ENCODE measurements around the gene PIR. TPM values are rescaled to one million over a fixed set of nuclear protein-coding genes. Genes with fewer than 3 reads are reported as not detected.

PIR gene
- total RNA-seq, 1 donor from 2014 or later = 23.6 TPM

DNA sequence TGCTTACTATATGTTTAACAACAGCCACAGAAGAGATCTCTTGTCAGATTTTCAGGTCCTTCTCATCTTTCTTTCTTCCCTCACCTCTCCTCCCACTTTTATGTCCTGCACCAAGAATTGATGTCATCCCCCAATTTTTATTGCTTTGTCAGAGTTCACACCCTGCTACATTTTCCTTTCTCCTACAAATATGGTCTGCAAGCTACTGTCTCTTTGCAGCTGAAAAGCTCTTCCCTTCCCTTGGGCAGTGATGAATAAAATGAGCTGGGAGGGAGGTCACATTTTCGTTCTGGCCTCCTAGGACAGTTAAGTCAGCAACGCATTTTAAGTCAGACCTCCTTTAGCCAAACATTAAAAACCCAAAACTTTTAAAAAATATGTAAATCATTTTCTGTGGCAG lies 82.2 kb downstream of the PIR start:
- Mint-ChIP-seq H3K27ac (no peak overlapping the region), H3K9me3 (no peaks in the 10 kb centered on the region)
- DNase-seq (ENCODE audit: extremely low spot score, unreplicated experiment) = no peak

DNA sequence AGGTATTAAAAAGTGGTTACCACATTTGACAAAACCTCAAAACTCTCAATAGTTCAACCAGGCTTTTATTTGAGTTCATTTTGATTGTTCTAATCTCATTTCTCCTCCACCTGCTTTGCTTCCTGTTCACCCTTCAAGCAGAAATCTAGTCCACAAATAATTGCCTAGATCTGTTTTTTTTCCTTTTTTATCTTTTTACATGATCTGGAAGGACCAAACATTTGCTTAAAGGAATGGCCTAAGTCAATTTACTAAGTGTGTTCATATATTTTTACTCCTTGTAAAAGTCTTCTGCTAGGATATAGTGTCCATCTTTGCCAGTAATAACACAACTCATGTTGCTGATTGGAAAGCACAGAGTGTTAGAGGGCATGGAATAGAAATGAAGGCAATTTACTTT lies 82.7 kb downstream of the PIR start:
- Mint-ChIP-seq H3K4me1 (ENCODE audit: unreplicated experiment) (peaks cover 17% of the 10 kb centered on the region), H3K36me3 (peaks cover 12% of the 10 kb centered on the region), H3K4me3 (no peak overlapping the region), H3K27ac (no peak overlapping the region), H3K27me3 (no peaks in the 10 kb centered on the region), H3K9me3 (no peaks in the 10 kb centered on the region)
- no peak for DNase-seq (ENCODE audit: extremely low spot score, unreplicated experiment)
- TF ChIP-seq, protein P1, sequence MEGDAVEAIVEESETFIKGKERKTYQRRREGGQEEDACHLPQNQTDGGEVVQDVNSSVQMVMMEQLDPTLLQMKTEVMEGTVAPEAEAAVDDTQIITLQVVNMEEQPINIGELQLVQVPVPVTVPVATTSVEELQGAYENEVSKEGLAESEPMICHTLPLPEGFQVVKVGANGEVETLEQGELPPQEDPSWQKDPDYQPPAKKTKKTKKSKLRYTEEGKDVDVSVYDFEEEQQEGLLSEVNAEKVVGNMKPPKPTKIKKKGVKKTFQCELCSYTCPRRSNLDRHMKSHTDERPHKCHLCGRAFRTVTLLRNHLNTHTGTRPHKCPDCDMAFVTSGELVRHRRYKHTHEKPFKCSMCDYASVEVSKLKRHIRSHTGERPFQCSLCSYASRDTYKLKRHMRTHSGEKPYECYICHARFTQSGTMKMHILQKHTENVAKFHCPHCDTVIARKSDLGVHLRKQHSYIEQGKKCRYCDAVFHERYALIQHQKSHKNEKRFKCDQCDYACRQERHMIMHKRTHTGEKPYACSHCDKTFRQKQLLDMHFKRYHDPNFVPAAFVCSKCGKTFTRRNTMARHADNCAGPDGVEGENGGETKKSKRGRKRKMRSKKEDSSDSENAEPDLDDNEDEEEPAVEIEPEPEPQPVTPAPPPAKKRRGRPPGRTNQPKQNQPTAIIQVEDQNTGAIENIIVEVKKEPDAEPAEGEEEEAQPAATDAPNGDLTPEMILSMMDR (conservative IDR thresholded peaks at IDR 0.05) = no peak

More for the DNA sequence above, 82.2 kb downstream of the PIR start:
- Mint-ChIP-seq H3K4me1 (ENCODE audit: unreplicated experiment) (peaks cover 17% of the 10 kb centered on the region), H3K27me3 (no peaks in the 10 kb centered on the region), H3K36me3 (peaks cover 12% of the 10 kb centered on the region), H3K4me3 (no peak overlapping the region)
- TF ChIP-seq, protein P1 (conservative IDR thresholded peaks at IDR 0.05) = no peak

DNA sequence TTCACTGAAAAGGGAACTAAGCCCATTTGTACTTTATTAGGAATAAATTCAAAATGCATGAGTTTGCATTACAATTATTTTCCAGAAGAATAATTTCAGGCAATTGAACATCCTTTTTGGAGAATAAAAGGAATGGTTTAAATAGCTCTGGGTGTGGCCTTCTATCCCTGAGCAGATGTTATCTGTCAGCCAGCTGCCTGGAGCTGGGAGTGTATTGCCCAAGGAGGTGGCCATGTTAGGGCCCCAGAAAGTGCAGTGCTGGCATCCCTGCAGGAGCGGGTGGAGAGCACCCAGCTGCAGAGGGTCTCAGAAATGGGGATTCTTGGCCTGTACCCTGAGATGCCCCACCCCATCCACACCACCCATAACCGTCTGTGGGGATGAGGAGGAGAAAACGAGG lies 87.3 kb downstream of the PIR start:
- no peaks in the 10 kb centered on the region for H3K27me3 Mint-ChIP-seq
- no peak overlapping the region for H3K4me3 Mint-ChIP-seq
- no peak overlapping the region for H3K27ac Mint-ChIP-seq
- TF ChIP-seq, protein P1 (conservative IDR thresholded peaks at IDR 0.05) = no peak
- DNase-seq (ENCODE audit: extremely low spot score, unreplicated experiment) = no peak
- H3K36me3 Mint-ChIP-seq = peaks cover 12% of the 10 kb centered on the region
- H3K9me3 Mint-ChIP-seq = no peaks in the 10 kb centered on the region
- H3K4me1 Mint-ChIP-seq (ENCODE audit: unreplicated experiment) = peaks cover 20% of the 10 kb centered on the region

DNA sequence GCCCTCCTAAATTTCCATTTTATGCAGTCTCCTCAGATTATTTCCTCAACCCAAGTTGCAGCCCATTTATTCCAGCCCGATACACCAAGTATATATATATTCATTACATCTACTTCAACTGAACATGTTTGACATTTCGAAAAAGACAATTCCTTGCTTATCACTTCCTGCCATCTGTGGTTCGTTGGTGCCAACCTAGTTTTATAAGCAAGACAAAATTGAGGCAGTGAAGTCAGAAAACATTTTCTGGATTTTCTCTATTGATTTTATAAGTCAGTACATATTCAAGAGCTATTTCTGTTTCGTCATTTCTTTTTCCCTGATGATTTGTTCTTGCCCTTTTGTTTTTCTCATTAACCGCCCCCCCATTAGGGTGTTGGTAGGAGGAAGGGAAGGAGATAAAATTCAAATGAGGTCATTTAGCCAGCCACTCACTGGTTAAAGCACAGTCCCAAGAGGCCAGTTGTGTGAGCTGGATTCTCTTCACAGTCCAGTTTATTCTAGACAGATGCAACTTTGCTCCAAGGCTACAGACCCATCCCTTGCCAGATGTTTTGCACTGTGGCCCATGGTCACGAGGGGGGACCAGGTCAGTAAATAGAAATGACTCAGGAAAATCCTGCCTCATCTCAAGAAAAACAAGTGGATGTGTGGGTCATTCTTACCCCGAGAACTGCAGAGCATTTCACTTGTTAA lies 88.6 kb downstream of the PIR start:
- H3K27ac Mint-ChIP-seq = no peak overlapping the region
- no peak for DNase-seq (ENCODE audit: extremely low spot score, unreplicated experiment)
- H3K27me3 Mint-ChIP-seq = no peaks in the 10 kb centered on the region
- peaks cover 7% of the 10 kb centered on the region for H3K36me3 Mint-ChIP-seq
- H3K4me3 Mint-ChIP-seq = no peak overlapping the region
- H3K9me3 Mint-ChIP-seq = peaks cover 6% of the 10 kb centered on the region
- TF ChIP-seq, protein P1 (conservative IDR thresholded peaks at IDR 0.05) = no peak
- peaks cover 17% of the 10 kb centered on the region for H3K4me1 Mint-ChIP-seq (ENCODE audit: unreplicated experiment)

DNA sequence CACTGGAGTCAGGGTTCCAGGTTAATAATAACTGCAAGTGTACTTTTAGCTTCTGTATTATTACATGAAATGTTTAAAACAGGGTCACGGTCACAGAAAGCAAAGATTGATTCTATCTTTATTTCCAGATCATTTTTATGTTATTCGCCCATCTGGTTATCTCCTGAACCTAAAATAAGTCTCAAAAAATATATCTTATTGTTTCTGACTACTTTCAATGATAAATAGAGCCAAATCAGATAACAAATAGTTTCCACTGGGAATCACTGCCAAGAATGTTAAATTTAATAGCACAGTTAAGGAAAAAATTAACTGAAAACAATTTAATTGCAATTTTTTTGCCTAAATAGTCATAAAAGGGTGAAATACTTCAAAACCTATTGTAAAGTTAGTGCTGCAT lies 91.8 kb downstream of the PIR start:
- Mint-ChIP-seq H3K36me3 (peaks cover 4% of the 10 kb centered on the region), H3K27me3 (no peaks in the 10 kb centered on the region), H3K27ac (no peak overlapping the region), H3K4me3 (no peak overlapping the region), H3K9me3 (peaks cover 6% of the 10 kb centered on the region), H3K4me1 (ENCODE audit: unreplicated experiment) (peaks cover 17% of the 10 kb centered on the region)
- no peak for DNase-seq (ENCODE audit: extremely low spot score, unreplicated experiment)
- TF ChIP-seq, protein P1 (conservative IDR thresholded peaks at IDR 0.05) = no peak
